ENCODE results near the gene PLXNA1.

- TF ChIP-seq, protein P1, sequence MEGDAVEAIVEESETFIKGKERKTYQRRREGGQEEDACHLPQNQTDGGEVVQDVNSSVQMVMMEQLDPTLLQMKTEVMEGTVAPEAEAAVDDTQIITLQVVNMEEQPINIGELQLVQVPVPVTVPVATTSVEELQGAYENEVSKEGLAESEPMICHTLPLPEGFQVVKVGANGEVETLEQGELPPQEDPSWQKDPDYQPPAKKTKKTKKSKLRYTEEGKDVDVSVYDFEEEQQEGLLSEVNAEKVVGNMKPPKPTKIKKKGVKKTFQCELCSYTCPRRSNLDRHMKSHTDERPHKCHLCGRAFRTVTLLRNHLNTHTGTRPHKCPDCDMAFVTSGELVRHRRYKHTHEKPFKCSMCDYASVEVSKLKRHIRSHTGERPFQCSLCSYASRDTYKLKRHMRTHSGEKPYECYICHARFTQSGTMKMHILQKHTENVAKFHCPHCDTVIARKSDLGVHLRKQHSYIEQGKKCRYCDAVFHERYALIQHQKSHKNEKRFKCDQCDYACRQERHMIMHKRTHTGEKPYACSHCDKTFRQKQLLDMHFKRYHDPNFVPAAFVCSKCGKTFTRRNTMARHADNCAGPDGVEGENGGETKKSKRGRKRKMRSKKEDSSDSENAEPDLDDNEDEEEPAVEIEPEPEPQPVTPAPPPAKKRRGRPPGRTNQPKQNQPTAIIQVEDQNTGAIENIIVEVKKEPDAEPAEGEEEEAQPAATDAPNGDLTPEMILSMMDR (IDR thresholded peaks at IDR 0.05): no peak
- TF ChIP-seq POLR2A (IDR thresholded peaks at IDR 0.05): no peak
Observed at GRCh38 chr3:126952983-126953660, 29.8 kb upstream of the PLXNA1 start.

Measured in esophagus squamous epithelium (tissue), 4 donors.